GM21447 (cell line): ENCODE results near the gene CLEC19A.
"Not testable (repeated sequence)": the region's sequence is repeated elsewhere in the genome, so short reads cannot be mapped to it uniquely, and the experiment has no call there.

Experiments used
- ATAC-seq: cut with Tn5 transposase; IDR thresholded peaks from one replicate; pipeline ENCODE4 v1.9.1; 2021; ENCODE audit not compliant: unreplicated experiment

CLEC19A gene

DNA sequence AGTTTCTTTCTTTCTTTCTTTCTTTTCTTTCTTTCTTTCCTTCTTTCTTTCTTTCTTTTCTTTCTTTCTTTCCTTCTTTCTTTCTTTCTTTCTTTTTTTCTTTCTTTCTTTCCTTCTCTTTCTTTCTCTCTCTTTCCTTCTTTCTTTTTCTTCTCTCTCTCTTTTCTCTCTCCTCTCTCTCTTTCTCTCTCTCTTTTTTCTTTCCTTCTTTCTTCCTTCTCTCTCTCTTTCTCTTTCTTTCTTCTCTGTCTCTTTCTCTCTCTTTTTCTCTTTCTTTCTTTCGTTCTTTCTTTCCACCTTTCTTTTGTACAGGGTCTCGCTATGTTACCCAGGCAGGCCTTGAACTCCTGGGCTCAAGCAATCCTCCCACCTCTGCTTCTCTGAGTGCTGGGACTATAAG lies 35.7 kb downstream of the CLEC19A start:
- ATAC-seq, result not testable (repeated sequence)

GRCh38 chr16:19323596-19323995 lies 38.1 kb downstream of the CLEC19A start:
- no peak for ATAC-seq

DNA sequence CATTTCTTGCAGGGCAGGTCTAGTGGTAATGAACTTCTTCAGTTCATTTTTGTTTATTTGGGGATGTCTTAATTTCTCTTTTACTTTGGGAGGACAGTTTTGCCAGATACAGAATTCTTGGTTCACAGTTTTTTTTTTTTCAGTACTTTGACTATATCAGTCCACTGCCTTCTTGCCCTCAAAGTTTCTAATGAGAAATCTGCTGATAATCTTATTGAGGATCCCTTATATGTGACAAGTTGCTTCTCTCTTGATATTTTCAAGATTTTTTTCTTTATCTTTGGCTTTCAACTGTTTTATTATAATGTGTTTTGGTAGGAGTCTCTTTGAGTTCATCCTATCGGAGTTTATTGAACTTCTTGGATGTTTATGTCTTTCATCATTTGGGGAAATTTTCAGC lies 42.8 kb downstream of the CLEC19A start:
- no peak for ATAC-seq

- no peak for ATAC-seq
Observed at GRCh38 chr16:19329932-19330331, 44.4 kb downstream of the CLEC19A start.

DNA sequence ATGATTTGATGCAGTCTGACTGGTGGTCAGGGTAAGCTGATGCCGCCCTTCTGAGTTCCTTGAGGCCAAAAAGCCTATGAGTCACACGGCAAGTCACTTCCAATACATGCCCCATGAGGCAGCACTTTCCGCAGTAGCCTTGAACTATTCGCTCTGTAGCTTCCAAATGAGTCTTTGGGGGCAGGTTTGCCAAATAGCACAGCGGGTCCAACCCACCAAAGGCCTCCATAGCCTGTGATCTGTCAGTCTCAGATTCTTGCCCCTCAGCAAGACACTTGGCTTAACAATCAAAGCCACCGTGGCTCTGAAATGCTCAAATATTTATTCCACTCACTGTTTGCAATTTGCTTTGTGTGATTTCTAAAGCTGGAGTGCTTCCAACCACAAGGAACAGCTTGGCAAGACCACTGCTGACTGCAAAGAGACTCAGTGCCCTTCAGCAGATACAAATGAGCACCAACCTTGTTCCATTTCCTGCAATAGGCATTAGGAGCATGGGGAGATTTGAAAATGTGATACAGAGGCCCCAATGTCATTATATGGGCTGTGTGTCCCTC lies 45.4 kb downstream of the CLEC19A start:
- no peak for ATAC-seq

- no peak for ATAC-seq
Observed at GRCh38 chr16:19331794-19332193, 46.3 kb downstream of the CLEC19A start.

DNA sequence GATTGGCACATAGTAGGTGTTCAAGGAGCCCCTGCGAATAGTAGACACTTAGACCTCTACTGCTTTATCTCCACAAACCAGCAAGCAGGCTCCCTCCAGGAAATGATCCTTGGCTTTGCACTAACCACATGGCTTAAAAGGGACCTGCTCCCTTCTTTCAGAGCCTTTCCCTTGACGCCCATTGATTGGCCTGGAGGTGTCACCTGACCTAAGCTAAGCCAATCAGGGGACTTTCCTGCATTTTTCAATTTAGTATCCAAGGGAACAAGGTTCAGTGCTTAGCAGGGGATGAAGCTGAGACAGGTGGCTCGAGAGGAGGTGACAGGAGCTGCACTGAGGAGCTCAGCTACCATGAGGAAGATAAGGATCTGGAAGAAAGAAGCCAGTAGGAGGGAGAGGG lies 52.8 kb downstream of the CLEC19A start:
- ATAC-seq, result no peak

GRCh38 chr16:19344224-19344801 lies 58.8 kb downstream of the CLEC19A start:
- no peak for ATAC-seq

DNA sequence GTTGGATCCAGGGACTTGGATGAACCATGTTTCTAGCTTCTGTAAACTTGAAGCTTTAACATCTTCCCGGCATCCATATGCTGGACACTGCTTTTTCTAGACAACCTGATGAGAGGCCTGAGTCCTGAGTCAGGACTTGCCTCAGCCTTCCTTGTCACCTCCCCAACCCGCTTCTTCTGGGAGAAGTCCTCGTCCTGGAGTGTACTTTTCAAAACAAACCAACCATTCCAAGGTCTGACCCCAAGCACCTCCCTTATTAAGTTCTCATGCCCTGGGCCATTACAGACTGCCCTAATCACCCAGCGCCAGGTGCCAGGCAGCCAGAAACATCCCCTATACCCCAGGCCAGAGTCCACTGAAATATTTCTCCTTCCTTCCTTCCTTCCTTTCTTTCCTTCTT lies 59.4 kb downstream of the CLEC19A start:
- ATAC-seq, result no peak

DNA sequence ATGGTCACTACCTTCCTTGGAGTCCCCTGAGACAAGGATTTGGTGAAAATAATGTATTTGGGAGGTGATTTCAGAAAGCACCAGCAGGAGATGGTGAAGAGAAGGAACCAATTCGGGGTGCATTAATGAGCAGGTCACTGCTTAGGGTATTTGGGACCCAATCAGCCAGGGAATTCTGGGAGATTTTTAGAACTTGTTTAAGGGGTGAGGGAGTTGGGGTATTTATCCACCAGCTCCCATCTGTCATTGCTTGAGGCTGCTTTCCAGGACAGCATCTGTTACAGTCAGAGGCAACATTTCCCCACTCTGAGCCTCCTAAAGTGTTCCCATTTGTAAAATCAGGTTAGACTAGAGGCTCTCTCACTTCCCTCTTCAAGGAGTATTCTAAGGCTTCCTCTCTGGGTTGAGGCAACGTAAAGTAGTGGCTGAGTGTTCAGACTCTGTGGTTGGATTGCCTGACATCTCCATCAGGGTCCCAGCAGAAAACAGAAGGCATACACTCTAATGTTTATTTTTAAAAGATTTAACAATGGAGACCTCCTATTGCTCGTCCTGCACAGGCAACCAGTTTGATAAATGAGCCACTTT lies 60.9 kb downstream of the CLEC19A start:
- ATAC-seq, result no peak

DNA sequence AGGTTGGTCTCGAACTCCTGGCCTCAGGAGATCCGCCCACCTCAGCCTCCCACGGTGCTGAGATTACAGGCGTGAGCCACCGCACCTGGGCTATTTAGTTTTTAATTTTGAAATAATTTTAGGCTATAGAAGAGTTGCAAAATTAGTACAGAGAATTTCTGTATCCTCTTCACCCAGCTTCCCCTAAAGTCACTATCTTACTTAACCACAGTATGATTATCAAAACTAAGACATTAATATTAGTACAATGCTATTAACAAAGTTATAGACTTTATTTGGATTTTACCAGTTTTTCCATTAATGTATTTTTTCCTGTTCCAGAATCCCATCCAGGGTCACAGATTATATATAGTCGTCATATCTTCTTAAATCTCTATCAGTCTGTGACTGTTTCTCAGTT lies 62.6 kb downstream of the CLEC19A start:
- ATAC-seq, result no peak

DNA sequence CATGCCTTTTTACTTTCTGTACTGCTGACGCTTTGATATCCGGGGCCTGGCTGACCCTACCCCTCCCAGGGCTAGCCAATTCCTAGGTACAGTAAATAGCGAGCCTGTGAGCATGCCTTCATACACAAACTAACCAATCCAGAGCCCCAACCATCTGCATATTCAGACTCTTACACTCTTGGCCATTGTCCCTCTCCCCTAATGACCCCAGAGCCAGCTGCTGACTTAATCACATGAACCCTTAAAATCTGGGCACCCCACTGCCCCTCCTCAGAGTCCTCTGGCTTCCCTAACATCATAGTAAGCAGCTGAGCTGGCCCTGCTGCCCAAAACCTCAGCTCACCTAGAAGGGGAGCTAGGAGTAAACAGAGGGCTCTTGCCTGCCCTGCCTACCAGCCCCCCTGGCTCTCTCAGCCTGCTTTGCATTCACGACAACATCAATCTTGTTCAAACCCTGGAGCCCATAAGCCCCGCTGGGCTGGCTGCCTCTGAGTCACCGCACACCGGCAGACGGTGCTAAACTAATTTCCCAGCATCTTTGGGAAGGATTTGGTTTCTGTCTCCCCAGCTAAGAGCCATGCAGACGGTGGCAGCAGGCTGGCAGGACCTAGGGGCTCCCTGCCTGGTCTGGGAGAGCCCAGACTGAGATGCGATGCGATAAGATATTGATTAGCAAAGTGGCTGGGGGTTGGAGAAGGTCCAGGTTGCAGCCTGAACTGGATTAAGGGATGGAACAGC lies 63.2 kb downstream of the CLEC19A start:
- no peak for ATAC-seq

- ATAC-seq, result no peak
Observed at GRCh38 chr16:19354371-19354770, 68.8 kb downstream of the CLEC19A start.

DNA sequence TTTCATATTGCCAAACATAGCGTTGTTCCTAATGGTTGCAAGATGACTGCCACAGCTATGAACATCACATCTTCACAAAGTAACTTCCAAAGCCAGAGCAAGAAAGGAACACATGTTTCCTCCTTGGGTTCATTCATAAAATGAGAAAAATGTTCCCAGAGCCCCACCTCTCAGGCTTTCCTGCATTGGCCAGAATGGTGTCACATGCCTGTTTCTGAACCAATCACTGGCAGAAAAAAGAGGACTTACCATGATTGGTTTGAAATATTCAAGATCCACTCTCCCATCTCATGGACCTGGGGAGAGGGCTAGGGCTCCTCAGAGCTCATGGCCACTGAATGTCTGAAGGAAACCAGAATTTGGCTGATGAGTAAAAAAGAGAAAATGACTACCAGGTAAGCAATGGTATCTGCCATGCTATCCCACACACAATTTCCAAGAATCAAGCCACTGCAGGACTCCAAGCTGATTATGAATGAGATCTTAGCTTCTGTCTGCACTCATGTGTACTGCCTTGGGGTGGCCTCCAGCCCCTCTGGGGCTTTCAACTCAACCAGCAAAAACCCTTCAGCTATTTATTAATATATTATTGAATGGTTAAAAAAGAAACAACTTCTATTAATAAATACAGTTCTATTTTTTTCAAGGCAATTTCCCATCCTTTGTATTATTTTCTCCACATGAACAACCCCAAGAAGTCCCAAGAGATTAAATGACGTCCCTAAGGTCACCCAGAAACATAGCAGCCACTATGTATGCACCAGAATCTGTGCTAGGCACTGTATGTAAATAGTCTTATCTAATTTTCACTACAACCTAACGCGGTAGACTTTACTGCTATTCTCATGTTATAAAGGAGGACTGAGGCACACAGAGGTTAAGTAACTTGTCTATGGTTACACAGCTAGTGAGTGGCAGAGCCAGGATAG lies 70.8 kb downstream of the CLEC19A start:
- ATAC-seq, result no peak

DNA sequence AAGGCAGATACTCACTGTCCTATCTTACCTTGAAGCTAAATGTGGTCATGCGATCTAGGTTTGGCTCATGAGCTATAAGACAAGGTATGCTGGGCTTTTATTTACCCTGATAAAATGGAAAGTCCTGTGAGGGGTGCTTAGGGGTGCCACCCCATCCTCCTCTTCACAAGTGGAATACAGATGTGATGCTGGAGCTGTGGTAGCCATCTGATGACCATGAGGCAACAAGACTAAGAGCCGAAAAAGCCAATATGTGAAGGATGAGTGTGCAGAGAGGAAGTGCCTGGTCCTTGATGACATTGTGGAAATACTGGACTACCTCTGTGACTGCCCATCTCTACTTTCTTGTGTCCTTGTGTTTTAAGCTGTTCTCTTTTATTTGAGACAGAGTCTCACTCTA lies 74.0 kb downstream of the CLEC19A start:
- ATAC-seq, result no peak
